ENCODE results near the gene SOCS2.

SOCS2 gene

GRCh38 chr12:93569656-93570551, 2.6 kb upstream of the SOCS2 start:
- DNase-seq (ENCODE audit: extremely low read depth, insufficient read length) = peak; percentile 63
- peak overlapping the region; percentile 63 for H3K4me3 ChIP-seq (replicated peaks; ENCODE audit: low read depth, low read length)
- H3K27me3 ChIP-seq (replicated peaks; ENCODE audit: control insufficient read depth, insufficient read depth, low read length) = peaks cover 4% of the 10 kb centered on the region
- TF ChIP-seq CTCF (IDR thresholded peaks at IDR 0.05; ENCODE audit: insufficient read depth, low read length, poor library complexity, severe bottlenecking) = peak; percentile 93
- H3K36me3 ChIP-seq (ENCODE audit: control insufficient read depth, insufficient read depth, low read length) = no peaks in the 10 kb centered on the region

- peak; percentile 78 for DNase-seq (ENCODE audit: extremely low read depth, insufficient read length)
Observed at GRCh38 chr12:93570552-93571364, 1.7 kb upstream of the SOCS2 start.

GRCh38 chr12:93571365-93571924, 1.0 kb upstream of the SOCS2 start:
- peak; percentile 62 for DNase-seq (ENCODE audit: extremely low read depth, insufficient read length)
- Histone ChIP-seq H3K4me3 (replicated peaks; ENCODE audit: low read depth, low read length) (peak overlapping the region; percentile 63), H3K36me3 (ENCODE audit: control insufficient read depth, insufficient read depth, low read length) (no peaks in the 10 kb centered on the region), H3K27me3 (replicated peaks; ENCODE audit: control insufficient read depth, insufficient read depth, low read length) (peaks cover 4% of the 10 kb centered on the region)
- TF ChIP-seq CTCF (IDR thresholded peaks at IDR 0.05; ENCODE audit: insufficient read depth, low read length, poor library complexity, severe bottlenecking) = peak; percentile 46

More at GRCh38 chr12:93570552-93571364, 1.7 kb upstream of the SOCS2 start:
- Histone ChIP-seq H3K27me3 (replicated peaks; ENCODE audit: control insufficient read depth, insufficient read depth, low read length) (peaks cover 4% of the 10 kb centered on the region), H3K4me3 (replicated peaks; ENCODE audit: low read depth, low read length) (peak overlapping the region; percentile 63), H3K36me3 (ENCODE audit: control insufficient read depth, insufficient read depth, low read length) (no peaks in the 10 kb centered on the region)
- no peak for TF ChIP-seq CTCF (IDR thresholded peaks at IDR 0.05; ENCODE audit: insufficient read depth, low read length, poor library complexity, severe bottlenecking)

- peaks cover 4% of the 10 kb centered on the region for H3K27me3 ChIP-seq (replicated peaks; ENCODE audit: control insufficient read depth, insufficient read depth, low read length)
- no peak for TF ChIP-seq CTCF (IDR thresholded peaks at IDR 0.05; ENCODE audit: insufficient read depth, low read length, poor library complexity, severe bottlenecking)
- H3K36me3 ChIP-seq (ENCODE audit: control insufficient read depth, insufficient read depth, low read length) = no peaks in the 10 kb centered on the region
- peak overlapping the region; percentile 63 for H3K4me3 ChIP-seq (replicated peaks; ENCODE audit: low read depth, low read length)
- DNase-seq (ENCODE audit: extremely low read depth, insufficient read length) = peak; percentile 33
Observed at GRCh38 chr12:93572712-93573551, 457 bp downstream of the SOCS2 start.

All from GM06990 (cell line).